ENCODE measurements around the gene TJP3.

DNA sequence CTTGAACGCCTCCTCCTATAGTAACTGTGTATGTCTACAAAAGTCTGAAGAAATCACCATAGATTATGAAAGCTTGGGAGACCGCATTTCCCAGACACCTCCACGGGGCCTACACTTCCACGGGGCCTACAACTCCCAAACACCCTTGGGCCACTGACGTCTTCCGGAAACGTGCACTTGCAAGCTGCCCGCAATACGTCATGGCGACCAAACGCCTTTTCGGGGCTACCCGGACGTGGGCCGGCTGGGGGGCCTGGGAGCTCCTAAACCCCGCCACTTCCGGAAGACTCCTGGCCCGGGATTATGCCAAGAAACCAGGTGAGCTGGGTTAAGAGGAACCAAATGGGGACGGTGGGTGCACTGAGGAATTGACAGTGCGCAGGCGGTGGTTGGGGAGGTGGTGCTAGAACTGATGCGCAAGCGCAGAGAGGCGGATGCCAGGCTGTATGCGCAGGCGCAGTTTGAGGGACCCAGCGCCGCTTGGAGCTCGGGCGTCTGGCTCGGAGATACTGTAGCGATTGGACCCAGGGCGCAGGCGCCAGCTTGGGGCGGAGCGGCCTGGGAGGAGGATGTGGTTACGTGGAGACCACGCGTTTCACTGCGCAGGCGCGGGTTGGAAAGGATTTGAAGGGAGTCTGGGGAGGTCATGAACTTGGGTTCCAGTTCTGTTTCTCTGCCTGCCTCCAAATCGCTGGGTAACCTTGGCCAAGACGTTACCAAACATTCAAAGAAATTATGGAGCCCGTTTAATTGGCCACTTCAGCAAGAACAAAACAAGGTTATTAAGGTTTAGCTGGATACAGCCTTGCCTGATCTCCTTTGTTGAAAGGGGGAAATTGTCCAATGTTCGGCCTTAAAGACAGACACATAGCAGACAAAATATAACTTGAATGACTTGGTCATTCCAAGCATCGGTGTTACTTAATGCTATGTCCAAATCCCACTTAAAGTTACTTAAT is 54.6 kb downstream of the TJP3 start, which contains the start of gene MRPL54:
- TF ChIP-seq CTCF (IDR thresholded peaks at IDR 0.05; ENCODE audit: low read length) (no peak), EZH2 (optimal IDR thresholded peaks at IDR 0.05; ENCODE audit: low read depth, low read length) (no peak), EZH2phosphoT487 (IDR thresholded peaks at IDR 0.05; ENCODE audit: low read length) (no peak)
